K562 (cell line): ENCODE measurements around the gene MGAT4B. TPM values are rescaled to one million over a fixed set of nuclear protein-coding genes. Genes with fewer than 3 reads are reported as not detected.

ENCODE experiments used
- DNMT1 ChIP-seq: fragments of 450-650 bp; IDR thresholded peaks from 2 replicates; pipeline ENCODE4 v1.6.1; 2016; ENCODE audit warnings: antibody characterized with exemption, mild to moderate bottlenecking
- E2F6 ChIP-seq, 2 experiments: IDR thresholded peaks; 2 replicates each; pipeline ENCODE4 v1.6.1; 2011; ENCODE audit warnings: borderline replicate concordance in 1 of 2, control low read depth in 1 of 2, low read depth in 1 of 2, low read length in 1 of 2, mild to moderate bottlenecking in 1 of 2, mixed read lengths in 1 of 2, moderate library complexity in 1 of 2; ENCODE audit not compliant: insufficient read depth in 1 of 2, insufficient read length in 1 of 2, poor library complexity in 1 of 2, severe bottlenecking in 1 of 2; ENCODE audit errors: extremely low read depth in 1 of 2
- EP400 ChIP-seq: fragments of 450-650 bp; IDR thresholded peaks from 2 replicates; pipeline ENCODE4 v1.6.1; 2017; ENCODE audit warnings: antibody characterized with exemption, mild to moderate bottlenecking, moderate library complexity
- HDAC1 ChIP-seq, 2 experiments: fragments of 450-650 bp; IDR thresholded peaks; 2 replicates each; pipeline ENCODE4 v1.6.1; 2016 to 2017; ENCODE audit warnings: inconsistent platforms in 1 of 2, mild to moderate bottlenecking in 1 of 2, moderate library complexity in 1 of 2
- HNRNPLL ChIP-seq: fragments of 200-400 bp; formaldehyde crosslinking; IDR thresholded peaks from 2 replicates; pipeline ENCODE4 v1.6.1; 2017; ENCODE audit warnings: low read length, low read depth, mild to moderate bottlenecking; ENCODE audit not compliant: poor library complexity, severe bottlenecking
- ID3 ChIP-seq, 2 experiments: fragments of 250-450 bp in 1 of 2; fragments of 450-650 bp in 1 of 2; sonication (Bioruptor Pico) in 1 of 2; IDR thresholded peaks; 2 replicates each; pipeline versions ENCODE4 v1.6.1 to v1.8.0; 2016 to 2021; ENCODE audit warnings: mild to moderate bottlenecking in 2 of 2, moderate library complexity in 2 of 2, missing compliant biosample characterization in 1 of 2, missing genetic modification characterization in 1 of 2
- JUND ChIP-seq, 2 experiments: IDR thresholded peaks; 2 replicates in 1 of 2; 3 replicates in 1 of 2; pipeline ENCODE4 v1.6.1; 2011; ENCODE audit warnings: borderline replicate concordance in 2 of 2, low read depth in 2 of 2, low read length in 2 of 2, improper control_type of control experiment in 1 of 2, missing biosample characterization in 1 of 2, missing genetic modification characterization in 1 of 2, missing genetic modification reagents in 1 of 2
- MEF2A ChIP-seq: IDR thresholded peaks from 2 replicates; pipeline ENCODE4 v1.6.1; 2011; ENCODE audit warnings: low read depth, mild to moderate bottlenecking, low read length, moderate library complexity; ENCODE audit not compliant: control insufficient read depth
- NR2C2 ChIP-seq, 2 experiments: fragments of 200-800 bp in 1 of 2; sonication (Bioruptor generic) in 1 of 2; sonication (generic) in 1 of 2; formaldehyde crosslinking in 1 of 2; IDR thresholded peaks; 2 replicates each; pipeline versions ENCODE4 v1.6.1 to v1.8.0; 2016 to 2022; ENCODE audit warnings: mild to moderate bottlenecking in 1 of 2, missing compliant biosample characterization in 1 of 2, missing genetic modification characterization in 1 of 2, missing genetic modification reagents in 1 of 2
- PCBP1 ChIP-seq: fragments of 200-400 bp; formaldehyde crosslinking; IDR thresholded peaks from 2 replicates; pipeline ENCODE4 v1.6.1; 2018; ENCODE audit warnings: mild to moderate bottlenecking, low read depth, low read length; ENCODE audit not compliant: poor library complexity, severe bottlenecking
- POLR2AphosphoS5 ChIP-seq: IDR thresholded peaks from 2 replicates; pipeline ENCODE4 v1.6.1; 2011; ENCODE audit warnings: mild to moderate bottlenecking, low read depth, low read length, moderate library complexity; ENCODE audit not compliant: control insufficient read depth, insufficient read depth
- RB1 ChIP-seq: fragments of 450-650 bp; IDR thresholded peaks from 2 replicates; pipeline ENCODE4 v1.6.1; 2017; ENCODE audit warnings: low read depth, mild to moderate bottlenecking
- SIN3A ChIP-seq, 2 experiments: fragments of 150-350 bp in 1 of 2; IDR thresholded peaks; 2 replicates each; pipeline ENCODE4 v1.6.1; 2011 to 2016; ENCODE audit warnings: borderline replicate concordance in 2 of 2, low read depth in 2 of 2, low read length in 2 of 2, mild to moderate bottlenecking in 2 of 2, moderate library complexity in 2 of 2; ENCODE audit not compliant: control insufficient read depth in 1 of 2
- SIRT6 ChIP-seq: IDR thresholded peaks from one replicate; pipeline ENCODE4 v1.6.1; 2012; ENCODE audit warnings: low read depth, mild to moderate bottlenecking, control low read depth, inconsistent platforms, low read length, moderate library complexity
- TGIF2 ChIP-seq: sonication (generic); formaldehyde crosslinking; IDR thresholded peaks from 2 replicates; pipeline ENCODE4 v1.8.1; 2022; ENCODE audit warnings: mild to moderate bottlenecking, missing genetic modification reagents, moderate library complexity
- THAP12 ChIP-seq: fragments of 250-450 bp; sonication (Bioruptor Pico); IDR thresholded peaks from 2 replicates; pipeline ENCODE4 v1.9.0; 2021; ENCODE audit warnings: mild to moderate bottlenecking, inconsistent platforms
- YY1 ChIP-seq, 3 experiments: IDR thresholded peaks; 2 replicates each; pipeline ENCODE4 v1.6.1; 2011; ENCODE audit warnings: low read length in 2 of 3, mild to moderate bottlenecking in 2 of 3, moderate library complexity in 2 of 3, borderline replicate concordance in 1 of 3, control low read depth in 1 of 3, low read depth in 1 of 3; ENCODE audit not compliant: insufficient read depth in 3 of 3, insufficient replicate concordance in 2 of 3, control insufficient read depth in 1 of 3, insufficient read length in 1 of 3; ENCODE audit errors: extremely low read depth in 1 of 3
- ZFX ChIP-seq: sonication (generic); formaldehyde crosslinking; IDR thresholded peaks from 2 replicates; pipeline ENCODE4 v1.8.0; 2022; ENCODE audit warnings: mild to moderate bottlenecking, missing genetic modification reagents, moderate library complexity
- ZNF408 ChIP-seq: fragments of 250-450 bp; sonication (Bioruptor Pico); IDR thresholded peaks from 2 replicates; pipeline ENCODE4 v1.4.0; 2020; ENCODE audit warnings: low read depth, mild to moderate bottlenecking, moderate library complexity
- polyA plus RNA-seq, 8 experiments: library from polyadenylated mRNA; depleted of rRNA in 4 of 8; stranded (reverse) in 5 of 8; unstranded in 3 of 8; fragments of >200 nt; fragmentation: Nextera tagmentation in 2 of 8; fragmentation: Illumina TruSeq in 1 of 8; extraction: Ambion mirVana in 2 of 8; extraction: Trizol in 1 of 8; gene quantifications; 2 replicates each; pipeline versions ENCODE4 v1.2.1 to v1.2.3, GENCODE V29; 2011 to 2014; ENCODE audit warnings: inconsistent platforms in 1 of 8, missing spikeins in 1 of 8
- total RNA-seq, 7 experiments: library from RNA; depleted of rRNA in 6 of 7; stranded (reverse); fragments of >200 nt in 6 of 7; fragmentation: Illumina TruSeq in 2 of 7; extraction: Trizol in 2 of 7; gene quantifications; 2 replicates each; pipeline versions ENCODE4 v1.2.1 to v1.2.3, GENCODE V29; 2011 to 2021; ENCODE audit warnings: low replicate concordance in 1 of 7

The MGAT4B gene
- total and polyA plus RNA-seq, 9 of the 15 experiments (the other 6 are each of a cell fraction or from before 2014, with no cell fraction given), result 0.34 to 133 (median 75.4) TPM

GRCh38 chr5:179806250-179807048 is at the start of gene MGAT4B (continued):
- TF ChIP-seq NR2C2 (CRISPR knock-in tag; IDR thresholded peaks at IDR 0.05), result no peak
- TF ChIP-seq NR2C2 (tag; IDR thresholded peaks at IDR 0.05), result peak; percentile 27; the same call in 1 of the 2 replicates
- TF ChIP-seq TGIF2 (CRISPR knock-in tag), result no peak
- TF ChIP-seq PCBP1, result peak; percentile 41
- peak in 1 of 2 experiments; percentile 62; a peak in 1 of 4 replicates for TF ChIP-seq SIN3A (IDR thresholded peaks at IDR 0.05; ENCODE audit: borderline replicate concordance in 2 of 2, control insufficient read depth in 1 of 2, low read depth in 2 of 2, low read length in 2 of 2)
- no peak for TF ChIP-seq HDAC1 (IDR thresholded peaks at IDR 0.05)
- no peak for TF ChIP-seq SIRT6
- peak; percentile 67; the same call in 1 of the 2 replicates for TF ChIP-seq POLR2AphosphoS5
- TF ChIP-seq E2F6 (IDR thresholded peaks at IDR 0.05; ENCODE audit: borderline replicate concordance in 1 of 2, extremely low read depth in 1 of 2, insufficient read depth in 1 of 2, insufficient read length in 1 of 2, low read depth in 1 of 2, low read length in 1 of 2, poor library complexity in 1 of 2, severe bottlenecking in 1 of 2), result peak in 1 of 2 experiments; percentile 69
- TF ChIP-seq THAP12 (CRISPR knock-in tag), result peak; percentile 75
- TF ChIP-seq MEF2A, result peak; percentile 12; the same call in 1 of the 2 replicates
- TF ChIP-seq RB1, result peak; percentile 48
- TF ChIP-seq JUND (IDR thresholded peaks at IDR 0.05; ENCODE audit: borderline replicate concordance, low read depth, low read length), result peak; percentile 37; the same call in 1 of the 2 replicates
- no peak; the same call in 2 of the 3 replicates for TF ChIP-seq JUND (tag; IDR thresholded peaks at IDR 0.05; ENCODE audit: borderline replicate concordance, low read depth, low read length)
- no peak for TF ChIP-seq DNMT1
- peak in 2 of 3 experiments; percentile 54 to 80 for TF ChIP-seq YY1 (IDR thresholded peaks at IDR 0.05; ENCODE audit: borderline replicate concordance in 1 of 3, control insufficient read depth in 1 of 3, extremely low read depth in 1 of 3, insufficient read depth in 3 of 3, insufficient read length in 1 of 3, insufficient replicate concordance in 2 of 3, low read depth in 1 of 3, low read length in 2 of 3)
- TF ChIP-seq HNRNPLL, result peak; percentile 41
- TF ChIP-seq ID3 (CRISPR knock-in tag; IDR thresholded peaks at IDR 0.05), result no peak
- TF ChIP-seq ID3 (tag; IDR thresholded peaks at IDR 0.05), result no peak
- no peak for TF ChIP-seq ZNF408
- no peak for TF ChIP-seq ZFX
- TF ChIP-seq EP400, result 0 out of 2 replicates have a peak, but pooled peaks have one; percentile 18
